GM06990 (cell line): ENCODE results near the gene MOSMO.
A peak's percentile ranks its signal among the peaks of the same experiment; 100 is the strongest.

Experiments used
- DNase-seq: peaks from one replicate; pipeline ENCODE4 v3.0.0-alpha.2; 2011; ENCODE audit not compliant: insufficient read length; ENCODE audit errors: extremely low read depth
- H3K27me3 ChIP-seq: replicated peaks from 2 replicates; pipeline ENCODE4 v1.6.0; 2011; ENCODE audit warnings: low read length; ENCODE audit not compliant: control insufficient read depth, insufficient read depth
- H3K36me3 ChIP-seq: 2 replicates; pipeline ENCODE4 v1.5.1; 2011; ENCODE audit warnings: low read length; ENCODE audit not compliant: control insufficient read depth, insufficient read depth
- H3K4me3 ChIP-seq: replicated peaks from 2 replicates; pipeline ENCODE4 v1.5.1; 2011; ENCODE audit warnings: low read depth, mild to moderate bottlenecking, control low read depth, low read length
- TF ChIP-seq, protein P1 (sequence below): IDR thresholded peaks from 2 replicates; pipeline ENCODE4 v1.5.1; 2011; ENCODE audit warnings: low read length, control low read depth, mild to moderate bottlenecking, inconsistent platforms; ENCODE audit not compliant: insufficient read depth, poor library complexity, severe bottlenecking

The MOSMO gene

GRCh38 chr16:22071331-22071910 is 63.5 kb downstream of the MOSMO start:
- TF ChIP-seq, protein P1, sequence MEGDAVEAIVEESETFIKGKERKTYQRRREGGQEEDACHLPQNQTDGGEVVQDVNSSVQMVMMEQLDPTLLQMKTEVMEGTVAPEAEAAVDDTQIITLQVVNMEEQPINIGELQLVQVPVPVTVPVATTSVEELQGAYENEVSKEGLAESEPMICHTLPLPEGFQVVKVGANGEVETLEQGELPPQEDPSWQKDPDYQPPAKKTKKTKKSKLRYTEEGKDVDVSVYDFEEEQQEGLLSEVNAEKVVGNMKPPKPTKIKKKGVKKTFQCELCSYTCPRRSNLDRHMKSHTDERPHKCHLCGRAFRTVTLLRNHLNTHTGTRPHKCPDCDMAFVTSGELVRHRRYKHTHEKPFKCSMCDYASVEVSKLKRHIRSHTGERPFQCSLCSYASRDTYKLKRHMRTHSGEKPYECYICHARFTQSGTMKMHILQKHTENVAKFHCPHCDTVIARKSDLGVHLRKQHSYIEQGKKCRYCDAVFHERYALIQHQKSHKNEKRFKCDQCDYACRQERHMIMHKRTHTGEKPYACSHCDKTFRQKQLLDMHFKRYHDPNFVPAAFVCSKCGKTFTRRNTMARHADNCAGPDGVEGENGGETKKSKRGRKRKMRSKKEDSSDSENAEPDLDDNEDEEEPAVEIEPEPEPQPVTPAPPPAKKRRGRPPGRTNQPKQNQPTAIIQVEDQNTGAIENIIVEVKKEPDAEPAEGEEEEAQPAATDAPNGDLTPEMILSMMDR, result no peak
- Histone ChIP-seq H3K36me3 (no peaks in the 10 kb centered on the region), H3K4me3 (no peak overlapping the region), H3K27me3 (no peaks in the 10 kb centered on the region)
- DNase-seq, result no peak

DNA sequence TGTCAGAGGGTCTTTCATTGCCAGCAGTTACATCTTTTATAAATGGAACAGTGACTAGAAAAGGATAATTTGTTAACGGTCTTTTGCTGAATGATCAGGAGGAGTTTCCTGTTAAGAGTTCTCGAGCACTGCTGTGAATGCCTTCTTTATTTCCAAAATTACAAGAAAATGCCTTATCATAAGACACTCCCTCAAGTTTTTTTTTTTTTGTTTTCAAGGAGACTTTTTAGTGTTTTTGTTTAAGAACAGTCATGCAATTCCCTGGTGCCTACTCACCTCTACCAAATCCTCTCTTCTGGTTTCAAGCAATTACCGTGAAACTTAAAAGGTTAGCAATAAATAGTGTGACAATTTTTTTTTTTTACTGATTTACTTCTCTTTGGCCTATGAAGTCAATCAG is 65.4 kb downstream of the MOSMO start:
- no peak for DNase-seq
- Histone ChIP-seq H3K36me3 (no peaks in the 10 kb centered on the region), H3K4me3 (no peak overlapping the region), H3K27me3 (no peaks in the 10 kb centered on the region)
- TF ChIP-seq, protein P1, result no peak

GRCh38 chr16:22075043-22075757 is 67.3 kb downstream of the MOSMO start:
- no peaks in the 10 kb centered on the region for H3K36me3 ChIP-seq
- TF ChIP-seq, protein P1, result no peak
- DNase-seq, result no peak
- no peak overlapping the region for H3K4me3 ChIP-seq
- H3K27me3 ChIP-seq, result no peaks in the 10 kb centered on the region

GRCh38 chr16:22075776-22076175 is 67.9 kb downstream of the MOSMO start:
- Histone ChIP-seq H3K27me3 (no peaks in the 10 kb centered on the region), H3K36me3 (no peaks in the 10 kb centered on the region), H3K4me3 (no peak overlapping the region)
- TF ChIP-seq, protein P1, result no peak
- DNase-seq, result no peak

DNA sequence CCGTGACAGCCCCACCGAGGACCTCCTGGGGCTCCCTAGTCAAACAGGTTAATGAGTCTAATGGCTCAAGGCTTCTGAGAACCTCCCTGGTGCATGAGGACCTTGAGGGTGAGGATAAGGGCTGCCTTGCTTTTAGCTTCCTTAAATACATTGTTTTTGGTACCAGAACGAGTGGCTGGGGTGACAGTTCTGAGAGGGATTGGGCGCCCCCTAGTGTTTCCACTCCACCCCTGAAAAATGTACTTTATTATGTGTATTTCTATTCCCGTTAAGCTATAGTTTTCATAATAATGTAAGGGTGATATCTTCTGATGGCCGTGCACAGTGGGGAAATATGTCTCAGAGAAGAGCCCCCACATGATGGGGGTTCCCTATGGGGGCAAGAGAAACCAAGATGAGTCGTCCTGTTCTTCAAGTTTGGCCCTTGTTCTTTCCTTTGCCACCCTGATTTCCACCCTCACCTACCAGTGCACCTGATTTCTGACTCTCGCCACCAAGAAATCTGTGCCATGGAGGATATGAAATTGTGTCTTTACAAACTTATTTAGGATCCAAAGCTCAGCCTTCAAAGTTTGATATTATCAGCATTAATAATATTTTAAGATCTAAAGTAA is 69.9 kb downstream of the MOSMO start:
- Histone ChIP-seq H3K27me3 (no peaks in the 10 kb centered on the region), H3K4me3 (no peak overlapping the region), H3K36me3 (no peaks in the 10 kb centered on the region)
- TF ChIP-seq, protein P1, result peak; percentile 73
- DNase-seq, result peak; percentile 39
